ENCODE results near the gene PSMG3. TPM values are rescaled to one million over a fixed set of nuclear protein-coding genes. Genes with fewer than 3 reads are reported as not detected.

PSMG3 gene
- total RNA-seq, 1 experiment from 2014 or later, result 63.0 TPM

- Mint-ChIP-seq H3K4me1 (peaks cover 3 to 20% of the 10 kb centered on the region in 2 experiments), H3K27me3 (ENCODE audit: low read depth) (no peaks in the 10 kb centered on the region), H3K36me3 (ENCODE audit: insufficient read depth in 1 of 3, low read depth in 3 of 3) (no peaks in the 10 kb centered on the region), H3K9me3 (no peaks in the 10 kb centered on the region), H3K27ac (no peak overlapping the region), H3K4me3 (no peak overlapping the region)
- H4K20me1 ChIP-seq (ENCODE audit: control insufficient read depth, insufficient read depth, insufficient read length), result no peaks in the 10 kb centered on the region
- H2BK12ac ChIP-seq (ENCODE audit: insufficient read length, low read depth, low read length), result no peak overlapping the region
- H3T11ph ChIP-seq (ENCODE audit: low read length), result no peak overlapping the region
- H2BK15ac ChIP-seq (ENCODE audit: low read depth, low read length), result no peak overlapping the region
- no peak for DNase-seq
- H2BK120ac ChIP-seq (ENCODE audit: low read depth, low read length, poor library complexity, severe bottlenecking), result no peak overlapping the region
- no peak overlapping the region for H2AFZ ChIP-seq (ENCODE audit: low read length)
- no peak overlapping the region for H3K9ac ChIP-seq (ENCODE audit: extremely low read depth, insufficient read length, low read length)
- H3K23me2 ChIP-seq (ENCODE audit: insufficient read length, low read depth, low read length, poor library complexity, severe bottlenecking), result no peaks in the 10 kb centered on the region
- no peak overlapping the region for H4K8ac ChIP-seq (replicated peaks; ENCODE audit: insufficient read length, low read depth, low read length)
- H3K79me1 ChIP-seq (ENCODE audit: insufficient read depth, low read depth, low read length, poor library complexity, severe bottlenecking), result no peaks in the 10 kb centered on the region
- no peak overlapping the region for H3K14ac ChIP-seq (ENCODE audit: insufficient read depth, low read length)
- H3K23ac ChIP-seq (ENCODE audit: insufficient read length, low read depth, low read length), result no peak overlapping the region
- H3K9me3 ChIP-seq (ENCODE audit: control insufficient read depth, low read depth, low read length), result no peaks in the 10 kb centered on the region
- no peak overlapping the region for H3K4ac ChIP-seq (ENCODE audit: low read depth, low read length)
- H2AK5ac ChIP-seq (ENCODE audit: insufficient read length, low read length), result no peak overlapping the region
- TF ChIP-seq CTCF (conservative IDR thresholded peaks at IDR 0.05), result no peak
- H3K27ac ChIP-seq (ENCODE audit: insufficient read length, low read depth, low read length), result no peak overlapping the region
- no CpG with 5 or more reads among the region's 28 CpGs for WGBS (ENCODE audit: extremely low coverage, insufficient read length, low lambda C conversion rate)
- no peak overlapping the region for H3K18ac ChIP-seq (ENCODE audit: insufficient read length, low read depth, low read length)
- H3K27me3 ChIP-seq (ENCODE audit: insufficient read depth, low read length), result no peaks in the 10 kb centered on the region
- H3K56ac ChIP-seq (ENCODE audit: insufficient read length, low read depth, low read length), result no peak overlapping the region
- no peaks in the 10 kb centered on the region for H3K4me1 ChIP-seq (ENCODE audit: insufficient read depth, low read length)
- H2BK5ac ChIP-seq (ENCODE audit: insufficient read length, low read length), result no peak overlapping the region
- H3K4me2 ChIP-seq (ENCODE audit: insufficient read depth, insufficient read length, low read length), result no peak overlapping the region
- no peak overlapping the region for H4K91ac ChIP-seq (ENCODE audit: insufficient read length, low read depth, low read length)
- no peak overlapping the region for H4K5ac ChIP-seq (ENCODE audit: insufficient read length, low read depth, low read length)
- no peaks in the 10 kb centered on the region for H3K79me2 ChIP-seq (ENCODE audit: insufficient read depth, low read length)
- H2BK20ac ChIP-seq (ENCODE audit: low read depth, low read length, poor library complexity, severe bottlenecking), result no peak overlapping the region
These were observed 9.9 kb downstream of the PSMG3 start for GRCh38 chr7:1559626-1560590.

All from H9 (cell line).